ENCODE data around the gene NUP205.

NUP205 gene

GRCh38 chr7:135697276-135698049 is 139.7 kb downstream of the NUP205 start:
- Histone ChIP-seq H3K36me3 (ENCODE audit: control insufficient read depth in 2 of 2, insufficient read depth in 1 of 2, low read length in 2 of 2) (peaks cover 0 to 61% of the 10 kb centered on the region in 2 experiments; a peak in 1 of 3 replicates), H3K9me3 (ENCODE audit: control insufficient read depth, insufficient read depth, low read depth, low read length) (no peaks in the 10 kb centered on the region), H3K4me3 (ENCODE audit: low read depth, low read length) (no peak overlapping the region), H3K4me1 (ENCODE audit: control insufficient read depth, insufficient read depth, low read length) (no peaks in the 10 kb centered on the region), H3K27ac (ENCODE audit: extremely low read depth, low read depth, low read length) (no peak overlapping the region)
- POLR2A ChIA-PET, result interaction anchor here (0.9 kb wide), 1 partner anchor 33 kb away, joined by 6 read pairs; no protein-coding TSS in a partner anchor
- TF ChIP-seq ZNF280C (tag by site-specific recombination; IDR thresholded peaks at IDR 0.05) (no peak), WT1 (tag by site-specific recombination; IDR thresholded peaks at IDR 0.05) (peak; percentile 62)
- CTCF ChIA-PET, result interaction anchor here (0.6 to 4.5 kb wide), 3 partner anchors 24 to 324 kb away, joined by 3 to 16 read pairs (median 3); no protein-coding TSS in a partner anchor

Data from HEK293 (cell line).